MM.1S (cell line): ENCODE measurements around the gene SNRPD3.

ENCODE experiments used
- DNase-seq: peaks from one replicate; pipeline ENCODE4 v3.0.0-alpha.2; 2015
- H2AFZ ChIP-seq: fragments of 300-600 bp; sonication (generic); 2 replicates; pipeline ENCODE4 v1.6.0; 2016; ENCODE audit warnings: antibody characterized with exemption, low read length
- H3F3A ChIP-seq: fragments of 300-600 bp; sonication (generic); 2 replicates; pipeline ENCODE4 v1.6.1; 2016; ENCODE audit warnings: mild to moderate bottlenecking, antibody characterized with exemption, low read length, moderate library complexity, mixed read lengths; ENCODE audit not compliant: insufficient read depth
- H3K27ac ChIP-seq: fragments of 300-600 bp; sonication (generic); 2 replicates; pipeline ENCODE4 v1.5.1; 2016; ENCODE audit warnings: mild to moderate bottlenecking, low read length
- H3K27me3 ChIP-seq: fragments of 300-600 bp; sonication (generic); replicated peaks from 2 replicates; pipeline ENCODE4 v1.6.0; 2016; ENCODE audit warnings: low read length; ENCODE audit not compliant: insufficient read depth
- H3K36me3 ChIP-seq: fragments of 300-600 bp; sonication (generic); replicated peaks from 2 replicates; pipeline ENCODE4 v1.6.1; 2016; ENCODE audit warnings: mild to moderate bottlenecking, low read length, mixed read lengths; ENCODE audit not compliant: insufficient read depth
- H3K4me1 ChIP-seq: fragments of 300-600 bp; sonication (generic); 2 replicates; pipeline ENCODE4 v1.6.1; 2016; ENCODE audit warnings: low read length, mixed read lengths
- H3K4me2 ChIP-seq: fragments of 300-600 bp; sonication (generic); 2 replicates; pipeline ENCODE4 v1.6.0; 2016; ENCODE audit warnings: low read depth, low read length
- H3K4me3 ChIP-seq: fragments of 300-600 bp; sonication (generic); 2 replicates; pipeline ENCODE4 v1.5.1; 2016; ENCODE audit warnings: low read length, mixed read lengths
- H3K79me2 ChIP-seq: fragments of 300-600 bp; sonication (generic); 2 replicates; pipeline ENCODE4 v1.6.1; 2016; ENCODE audit warnings: mixed run types, low read length, mixed read lengths
- H3K9ac ChIP-seq: fragments of 300-600 bp; sonication (generic); 2 replicates; pipeline ENCODE4 v1.6.1; 2016; ENCODE audit warnings: low read length, mixed read lengths
- H3K9me2 ChIP-seq: fragments of 300-600 bp; sonication (generic); replicated peaks from 2 replicates; pipeline ENCODE4 v1.6.1; 2016; ENCODE audit warnings: mild to moderate bottlenecking, low read length, mixed read lengths; ENCODE audit not compliant: insufficient read depth
- H3K9me3 ChIP-seq: fragments of 300-600 bp; sonication (generic); replicated peaks from 2 replicates; pipeline ENCODE4 v1.6.1; 2016; ENCODE audit warnings: mild to moderate bottlenecking, low read length, mixed read lengths; ENCODE audit not compliant: insufficient read depth
- H4K20me1 ChIP-seq: fragments of 300-600 bp; sonication (generic); 2 replicates; pipeline ENCODE4 v1.6.1; 2016; ENCODE audit warnings: mild to moderate bottlenecking, low read length, moderate library complexity, mixed read lengths; ENCODE audit not compliant: insufficient read depth
- EZH2 ChIP-seq: fragments of 300-600 bp; sonication (generic); optimal IDR thresholded peaks from 2 replicates; pipeline ENCODE3; 2017; ENCODE audit warnings: low read depth, mild to moderate bottlenecking, antibody characterized with exemption, low read length, mixed read lengths
- EZH2phosphoT487 ChIP-seq: fragments of 300-600 bp; sonication (generic); IDR thresholded peaks from 2 replicates; pipeline ENCODE4 v1.6.1; 2018; ENCODE audit warnings: antibody characterized with exemption, low read length
- TF ChIP-seq, protein P1 (sequence below): fragments of 300-600 bp; sonication (generic); IDR thresholded peaks from 2 replicates; pipeline ENCODE4 v1.5.1; 2016; ENCODE audit warnings: antibody characterized with exemption, low read length, mixed read lengths

Gene SNRPD3

DNA sequence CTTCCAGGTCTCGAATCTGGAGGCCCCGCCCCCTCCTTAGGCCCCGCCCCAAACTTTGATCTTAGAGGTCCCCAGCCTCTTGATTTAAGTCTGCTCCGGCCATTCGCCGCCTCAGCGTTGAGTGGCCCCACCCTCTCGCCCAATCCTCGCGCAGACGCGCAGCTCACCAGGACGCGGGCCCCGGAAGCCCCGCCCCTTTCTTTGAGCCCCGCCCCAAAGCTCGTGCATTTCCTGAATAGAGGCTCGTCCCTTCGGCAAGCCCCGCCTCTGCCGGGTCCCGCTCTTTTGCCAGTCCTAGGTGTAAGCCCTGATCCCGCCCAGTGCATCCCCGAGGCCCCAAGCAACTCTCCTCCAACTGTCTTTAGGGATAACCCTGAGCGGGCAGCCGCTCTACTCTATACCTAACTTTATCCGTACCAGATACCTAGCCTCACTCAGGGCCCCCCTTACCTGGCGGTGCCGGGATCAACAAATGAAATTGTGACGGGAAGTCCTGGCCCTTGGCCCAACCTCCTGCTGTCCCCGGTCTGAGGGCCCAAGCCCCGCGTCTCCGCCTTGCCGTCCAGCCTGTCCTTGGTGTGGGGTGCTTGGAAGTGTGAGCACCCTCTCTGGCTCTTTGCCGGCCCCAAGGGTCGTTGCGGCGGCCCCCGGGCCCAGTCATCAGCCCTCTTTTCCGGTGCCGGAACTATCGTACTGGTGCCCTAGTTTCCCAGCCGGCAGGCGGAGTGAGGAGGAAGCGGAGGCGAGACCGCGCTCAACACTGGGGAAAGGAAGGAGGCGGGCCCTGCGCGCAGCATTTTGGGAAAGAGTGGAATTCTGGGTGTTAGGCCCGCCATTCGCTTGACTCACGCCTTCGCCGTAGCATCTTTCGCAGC lies at the start of gene SNRPD3:
Gene SNRPD3 (plus strand): TSS at position 835 of the 875 bp plus-strand sequence. CDS start 1,676 bp downstream, outside the sequence.
- Histone ChIP-seq H3K36me3 (no peaks in the 10 kb centered on the region; the same call in 1 of the 2 replicates), H3K9me3 (no peaks in the 10 kb centered on the region), H3K27ac (peak within 1 kb of the TSS; percentile 92), H3K4me3 (peak within 1 kb of the TSS; percentile 96), H3K4me2 (peak within 1 kb of the TSS; percentile 97), H3K9ac (peak within 1 kb of the TSS; percentile 99), H3K9me2 (no peaks in the 10 kb centered on the region), H4K20me1 (0 out of 2 replicates have a peak, but pooled peaks cover 11% of the 10 kb centered on the region), H3F3A (0 out of 2 replicates have a peak, but pooled peaks cover 3% of the 10 kb centered on the region), H3K27me3 (no peaks in the 10 kb centered on the region), H2AFZ (peak within 1 kb of the TSS; percentile 85), H3K79me2 (peaks cover 96% of the 10 kb centered on the region), H3K4me1 (peaks cover 21% of the 10 kb centered on the region)
- TF ChIP-seq EZH2phosphoT487 (no peak), EZH2 (no peak)
- TF ChIP-seq, protein P1, sequence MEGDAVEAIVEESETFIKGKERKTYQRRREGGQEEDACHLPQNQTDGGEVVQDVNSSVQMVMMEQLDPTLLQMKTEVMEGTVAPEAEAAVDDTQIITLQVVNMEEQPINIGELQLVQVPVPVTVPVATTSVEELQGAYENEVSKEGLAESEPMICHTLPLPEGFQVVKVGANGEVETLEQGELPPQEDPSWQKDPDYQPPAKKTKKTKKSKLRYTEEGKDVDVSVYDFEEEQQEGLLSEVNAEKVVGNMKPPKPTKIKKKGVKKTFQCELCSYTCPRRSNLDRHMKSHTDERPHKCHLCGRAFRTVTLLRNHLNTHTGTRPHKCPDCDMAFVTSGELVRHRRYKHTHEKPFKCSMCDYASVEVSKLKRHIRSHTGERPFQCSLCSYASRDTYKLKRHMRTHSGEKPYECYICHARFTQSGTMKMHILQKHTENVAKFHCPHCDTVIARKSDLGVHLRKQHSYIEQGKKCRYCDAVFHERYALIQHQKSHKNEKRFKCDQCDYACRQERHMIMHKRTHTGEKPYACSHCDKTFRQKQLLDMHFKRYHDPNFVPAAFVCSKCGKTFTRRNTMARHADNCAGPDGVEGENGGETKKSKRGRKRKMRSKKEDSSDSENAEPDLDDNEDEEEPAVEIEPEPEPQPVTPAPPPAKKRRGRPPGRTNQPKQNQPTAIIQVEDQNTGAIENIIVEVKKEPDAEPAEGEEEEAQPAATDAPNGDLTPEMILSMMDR: no peak
- peak; percentile 99 for DNase-seq

GRCh38 chr22:24506802-24507438 lies 48.9 kb upstream of the SNRPD3 start:
- Histone ChIP-seq H3F3A (no peaks in the 10 kb centered on the region; the same call in 1 of the 2 replicates), H3K4me2 (no peak overlapping the region), H2AFZ (no peak overlapping the region), H3K9ac (no peak overlapping the region), H3K4me1 (peaks cover 5% of the 10 kb centered on the region; the same call in 1 of the 2 replicates), H3K27ac (no peak overlapping the region), H3K4me3 (no peak overlapping the region), H4K20me1 (no peaks in the 10 kb centered on the region), H3K27me3 (no peaks in the 10 kb centered on the region), H3K36me3 (no peaks in the 10 kb centered on the region), H3K79me2 (no peaks in the 10 kb centered on the region), H3K9me3 (no peaks in the 10 kb centered on the region), H3K9me2 (no peaks in the 10 kb centered on the region)
- DNase-seq: no peak
- TF ChIP-seq EZH2phosphoT487 (no peak), EZH2 (no peak)
- TF ChIP-seq, protein P1: no peak

DNA sequence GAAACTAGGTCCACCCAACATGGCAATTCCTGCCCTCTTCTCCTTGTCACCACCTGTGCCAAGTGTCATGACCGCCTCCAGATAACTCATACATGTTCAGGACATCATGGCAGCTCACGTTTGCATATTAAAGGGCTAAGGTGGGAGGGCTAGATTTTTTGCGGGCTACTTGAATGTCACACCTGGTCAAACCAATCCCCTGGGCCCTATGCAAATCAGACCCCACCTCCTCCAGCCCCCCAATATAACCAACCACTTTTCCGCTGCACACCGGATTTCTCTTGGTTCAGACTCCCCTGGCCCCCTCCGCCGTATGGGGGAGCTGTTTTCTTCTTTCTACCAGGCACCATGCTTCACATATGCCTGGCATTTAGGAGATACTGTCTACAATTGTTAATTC lies 48.1 kb upstream of the SNRPD3 start:
- Histone ChIP-seq H3K9me2 (no peaks in the 10 kb centered on the region), H3K4me3 (no peak overlapping the region), H4K20me1 (no peaks in the 10 kb centered on the region), H3F3A (no peaks in the 10 kb centered on the region; the same call in 1 of the 2 replicates), H3K27ac (no peak overlapping the region), H3K36me3 (no peaks in the 10 kb centered on the region), H3K9ac (no peak overlapping the region), H3K79me2 (no peaks in the 10 kb centered on the region), H2AFZ (no peak overlapping the region), H3K9me3 (no peaks in the 10 kb centered on the region), H3K27me3 (no peaks in the 10 kb centered on the region), H3K4me2 (no peak overlapping the region), H3K4me1 (peaks cover 5% of the 10 kb centered on the region; the same call in 1 of the 2 replicates)
- TF ChIP-seq, protein P1: no peak
- TF ChIP-seq EZH2phosphoT487 (no peak), EZH2 (no peak)
- DNase-seq: no peak
